ENCODE measurements around the gene TRMO. TPM values are rescaled to one million over a fixed set of nuclear protein-coding genes. Genes with fewer than 3 reads are reported as not detected.
A peak's percentile ranks its signal among the peaks of the same experiment; 100 is the strongest.

TRMO gene
- total and polyA plus RNA-seq, 9 of the 15 experiments (the other 6 are each of a cell fraction or from before 2014, with no cell fraction given): 5.6 to 22.4 (median 16.2) TPM

GRCh38 chr9:97962575-97962974 lies 40.3 kb upstream of the TRMO start (continued):
- TF ChIP-seq ZNF592 (IDR thresholded peaks at IDR 0.05) (peak; percentile 60; the same call in 1 of the 2 replicates), NR2C1 (IDR thresholded peaks at IDR 0.05) (no peak), NR2C1 (tag; IDR thresholded peaks at IDR 0.05) (0 out of 2 replicates have a peak, but pooled peaks have one; percentile 15), ZNF77 (CRISPR knock-in tag; IDR thresholded peaks at IDR 0.05) (no peak), POLR2H (tag; IDR thresholded peaks at IDR 0.05; ENCODE audit: low read depth) (no peak), CHD2 (IDR thresholded peaks at IDR 0.05; ENCODE audit: low read depth, low read length) (no peak), ZNF668 (CRISPR knock-in tag; IDR thresholded peaks at IDR 0.05) (0 out of 2 replicates have a peak, but pooled peaks have one; percentile 49), JUND (IDR thresholded peaks at IDR 0.05; ENCODE audit: borderline replicate concordance, low read depth, low read length) (no peak), JUND (tag; IDR thresholded peaks at IDR 0.05; ENCODE audit: borderline replicate concordance, low read depth, low read length) (peak; percentile 28; the same call in 1 of the 3 replicates), TCF3 (CRISPR knock-in tag; IDR thresholded peaks at IDR 0.05) (0 out of 2 replicates have a peak, but pooled peaks have one; percentile 21), PTTG1 (tag; IDR thresholded peaks at IDR 0.05; ENCODE audit: low read depth) (0 out of 2 replicates have a peak, but pooled peaks have one; percentile 19), SP2 (IDR thresholded peaks at IDR 0.05; ENCODE audit: extremely low read depth, low read depth, low read length, poor library complexity, severe bottlenecking) (no peak), MCM3 (IDR thresholded peaks at IDR 0.05) (no peak), ZNF354B (CRISPR knock-in tag; IDR thresholded peaks at IDR 0.05) (no peak), MNT (conservative IDR thresholded peaks at IDR 0.05) (0 out of 4 replicates have a peak, but pooled peaks of 1 of the 2 experiments have one; percentile 1), YY1 (IDR thresholded peaks at IDR 0.05; ENCODE audit: borderline replicate concordance in 1 of 3, control insufficient read depth in 1 of 3, extremely low read depth in 1 of 3, insufficient read depth in 3 of 3, insufficient read length in 1 of 3, insufficient replicate concordance in 2 of 3, low read depth in 1 of 3, low read length in 2 of 3) (peak in 1 of 3 experiments; percentile 53), ZBTB11 (CRISPR knock-in tag; IDR thresholded peaks at IDR 0.05) (peak in 1 of 3 experiments; percentile 33; a peak in 1 of 6 replicates), BRD4 (IDR thresholded peaks at IDR 0.05) (no peak)
